ENCODE results near the gene ERAS. TPM values are rescaled to one million over a fixed set of nuclear protein-coding genes. Genes with fewer than 3 reads are reported as not detected.

The ERAS gene
- total RNA-seq, 6 donors from 2014 or later = not detected

DNA sequence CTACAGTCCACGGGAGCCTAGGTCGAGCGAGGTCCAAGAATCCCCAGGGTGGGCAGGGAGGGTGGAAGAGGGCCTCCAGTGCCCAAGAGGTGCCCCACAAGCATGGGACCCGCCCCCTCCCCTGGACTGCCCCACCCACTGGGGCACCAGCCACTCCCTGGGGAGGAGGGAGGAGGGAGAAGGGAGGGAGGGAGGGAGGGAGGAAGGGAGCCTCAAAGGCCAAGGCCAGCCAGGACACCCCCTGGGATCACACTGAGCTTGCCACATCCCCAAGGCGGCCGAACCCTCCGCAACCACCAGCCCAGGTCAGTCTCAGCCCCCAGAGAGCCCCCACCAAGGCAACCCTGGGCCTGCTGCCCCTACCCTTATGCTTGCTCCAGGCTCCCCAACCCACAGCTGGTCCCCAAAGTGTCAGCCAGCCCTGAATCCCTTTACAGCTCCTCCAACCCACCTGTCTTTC is 39.9 kb upstream of the ERAS start, which contains the start of gene GATA1:
Gene GATA1 (plus strand): TSS at position 250 of the 460 bp plus-strand sequence. CDS start 4,520 bp downstream, outside the sequence.
- no peak within 1 kb of the TSS for H3K27ac ChIP-seq
- H3K9me3 ChIP-seq = no peaks in the 10 kb centered on the region
- DNase-seq = no peak
- no peak for ATAC-seq (ENCODE audit: low FRiP score in 2 of 2)
- no peak within 1 kb of the TSS for H3K4me3 ChIP-seq
- H3K4me1 ChIP-seq = no peaks in the 10 kb centered on the region
- WGBS, 2 donors = 75% methylated on average over 6 of the region's 7 CpGs; no CpG with 5 or more reads in 1 of the 2 donors
- no peaks in the 10 kb centered on the region for H3K36me3 ChIP-seq
- TF ChIP-seq POLR2AphosphoS5 (IDR thresholded peaks at IDR 0.05) = no peak
- TF ChIP-seq, protein P1, sequence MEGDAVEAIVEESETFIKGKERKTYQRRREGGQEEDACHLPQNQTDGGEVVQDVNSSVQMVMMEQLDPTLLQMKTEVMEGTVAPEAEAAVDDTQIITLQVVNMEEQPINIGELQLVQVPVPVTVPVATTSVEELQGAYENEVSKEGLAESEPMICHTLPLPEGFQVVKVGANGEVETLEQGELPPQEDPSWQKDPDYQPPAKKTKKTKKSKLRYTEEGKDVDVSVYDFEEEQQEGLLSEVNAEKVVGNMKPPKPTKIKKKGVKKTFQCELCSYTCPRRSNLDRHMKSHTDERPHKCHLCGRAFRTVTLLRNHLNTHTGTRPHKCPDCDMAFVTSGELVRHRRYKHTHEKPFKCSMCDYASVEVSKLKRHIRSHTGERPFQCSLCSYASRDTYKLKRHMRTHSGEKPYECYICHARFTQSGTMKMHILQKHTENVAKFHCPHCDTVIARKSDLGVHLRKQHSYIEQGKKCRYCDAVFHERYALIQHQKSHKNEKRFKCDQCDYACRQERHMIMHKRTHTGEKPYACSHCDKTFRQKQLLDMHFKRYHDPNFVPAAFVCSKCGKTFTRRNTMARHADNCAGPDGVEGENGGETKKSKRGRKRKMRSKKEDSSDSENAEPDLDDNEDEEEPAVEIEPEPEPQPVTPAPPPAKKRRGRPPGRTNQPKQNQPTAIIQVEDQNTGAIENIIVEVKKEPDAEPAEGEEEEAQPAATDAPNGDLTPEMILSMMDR (IDR thresholded peaks at IDR 0.05) = no peak
- TF ChIP-seq EP300 (IDR thresholded peaks at IDR 0.05) = no peak
- TF ChIP-seq POLR2A (IDR thresholded peaks at IDR 0.05) = no peak
- H3K27me3 ChIP-seq = no peaks in the 10 kb centered on the region

- TF ChIP-seq, protein P1 (IDR thresholded peaks at IDR 0.05) = no peak
- TF ChIP-seq POLR2AphosphoS5 (IDR thresholded peaks at IDR 0.05) (no peak), EP300 (IDR thresholded peaks at IDR 0.05) (no peak), POLR2A (IDR thresholded peaks at IDR 0.05) (no peak)
- WGBS, 2 donors = 60 to 81% methylated on average over 6 of the region's 6 CpGs
- H3K27me3 ChIP-seq = no peaks in the 10 kb centered on the region
- no peak overlapping the region for H3K4me3 ChIP-seq
- DNase-seq = no peak
- H3K36me3 ChIP-seq = no peaks in the 10 kb centered on the region
- ATAC-seq (ENCODE audit: low FRiP score in 2 of 2) = no peak
- H3K9me3 ChIP-seq = no peaks in the 10 kb centered on the region
- no peak overlapping the region for H3K27ac ChIP-seq
- no peaks in the 10 kb centered on the region for H3K4me1 ChIP-seq
These were observed 39.3 kb upstream of the ERAS start for GRCh38 chrX:48786825-48787504.

DNA sequence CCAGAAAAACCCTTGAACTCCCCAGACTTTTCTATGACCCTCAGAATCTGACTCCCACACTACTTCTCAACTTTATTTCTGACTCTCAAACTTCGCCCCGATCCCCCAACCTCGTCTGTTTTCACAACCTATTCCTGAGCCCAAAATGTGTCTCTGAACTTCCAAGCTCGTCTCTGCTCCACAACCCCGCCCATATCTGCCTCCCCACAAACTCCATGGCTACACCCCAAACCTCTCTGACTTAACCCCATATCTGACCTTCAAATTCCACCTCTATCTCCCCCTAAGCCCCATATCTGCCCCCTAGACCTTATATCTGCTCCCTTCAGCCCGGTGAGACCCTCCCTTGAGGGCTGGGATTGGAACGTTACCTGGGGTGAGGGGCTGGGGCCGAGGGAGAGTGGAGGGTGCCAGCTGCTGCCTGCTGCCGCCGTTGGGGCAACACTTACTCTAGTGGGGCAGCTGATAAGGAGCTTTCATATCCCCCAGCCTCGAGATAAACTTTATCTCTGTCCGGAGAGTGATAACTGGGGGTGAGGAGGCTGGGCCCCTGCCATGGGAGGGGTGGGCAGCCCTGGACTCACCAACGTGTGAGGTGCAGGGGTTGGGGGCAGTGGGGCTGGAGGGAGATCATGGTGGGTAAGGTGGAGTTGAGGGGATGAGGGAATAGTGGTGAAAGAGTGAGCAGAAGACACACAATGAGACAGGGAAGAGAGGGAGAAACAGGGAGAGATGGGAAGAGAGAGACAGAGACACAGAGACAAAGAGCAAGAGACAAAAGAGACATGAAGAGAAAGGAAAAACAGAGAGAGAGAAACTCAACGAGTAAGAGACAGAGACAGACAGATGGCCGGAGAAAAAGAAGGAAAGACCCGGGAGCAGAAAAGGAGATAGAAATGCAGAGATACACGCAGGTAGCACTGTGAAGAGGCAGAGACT is 38.5 kb upstream of the ERAS start:
- DNase-seq (no peak), ATAC-seq (ENCODE audit: low FRiP score in 2 of 2) (no peak)
- Histone ChIP-seq H3K27ac (no peak overlapping the region), H3K36me3 (no peaks in the 10 kb centered on the region), H3K27me3 (no peaks in the 10 kb centered on the region), H3K4me3 (no peak overlapping the region), H3K4me1 (no peaks in the 10 kb centered on the region), H3K9me3 (no peaks in the 10 kb centered on the region)
- no peak for TF ChIP-seq EP300 (IDR thresholded peaks at IDR 0.05)
- TF ChIP-seq POLR2A (IDR thresholded peaks at IDR 0.05) = no peak
- TF ChIP-seq, protein P1 (IDR thresholded peaks at IDR 0.05) = no peak
- TF ChIP-seq POLR2AphosphoS5 (IDR thresholded peaks at IDR 0.05) = no peak
- WGBS, 2 donors = 53 to 66% methylated on average over 11 to 17 of the region's 17 CpGs

DNA sequence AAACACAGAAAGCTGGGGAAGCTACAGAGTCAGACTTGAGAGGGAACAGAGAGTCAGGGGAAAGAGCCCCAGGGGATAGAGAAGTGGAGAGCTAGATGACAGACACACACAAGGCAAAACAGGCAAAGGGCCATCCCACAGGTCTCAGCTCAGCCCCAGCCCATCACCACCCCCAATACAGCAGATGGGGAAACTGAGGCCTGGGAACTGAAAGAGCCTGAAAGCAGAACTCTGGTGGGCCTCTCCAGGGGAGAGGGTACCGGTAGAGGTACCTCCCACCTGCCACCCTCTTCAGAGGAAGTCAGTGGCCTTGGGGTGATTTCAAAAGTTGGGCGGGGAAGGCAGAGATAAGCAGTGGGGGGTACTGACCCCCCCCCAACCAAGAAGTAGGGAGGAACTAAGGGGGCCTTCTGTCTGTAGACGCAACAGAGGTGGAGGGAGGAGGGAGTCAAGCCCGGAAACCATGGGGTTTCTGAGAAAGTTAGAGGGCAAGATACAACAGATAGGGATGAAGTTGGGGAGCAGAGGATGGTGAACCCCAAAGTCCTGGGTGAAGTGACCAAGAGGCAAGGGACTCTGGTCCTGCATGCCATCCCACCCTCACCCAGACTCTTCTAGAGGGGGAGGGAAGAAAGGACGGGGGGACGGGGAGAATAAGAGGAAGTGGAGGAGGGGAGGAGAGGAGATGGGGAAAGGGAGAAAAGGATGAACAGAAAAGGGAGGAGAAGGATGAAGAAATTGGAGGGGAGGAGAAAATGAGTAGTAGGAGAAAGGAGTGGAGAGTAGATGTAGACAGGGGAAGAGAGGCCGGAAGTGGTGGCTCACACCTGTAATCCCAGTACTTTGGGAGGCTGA is 36.7 kb upstream of the ERAS start:
- H3K4me1 ChIP-seq = no peaks in the 10 kb centered on the region
- 62 to 77% methylated on average over 7 of the region's 7 CpGs for WGBS, 2 donors
- DNase-seq = no peak

More for the DNA sequence above, 36.7 kb upstream of the ERAS start:
- H3K36me3 ChIP-seq = no peaks in the 10 kb centered on the region
- no peak overlapping the region for H3K27ac ChIP-seq
- TF ChIP-seq, protein P1 (IDR thresholded peaks at IDR 0.05) = no peak
- TF ChIP-seq EP300 (IDR thresholded peaks at IDR 0.05) (no peak), POLR2A (IDR thresholded peaks at IDR 0.05) (no peak), POLR2AphosphoS5 (IDR thresholded peaks at IDR 0.05) (no peak)
- H3K9me3 ChIP-seq = no peaks in the 10 kb centered on the region
- ATAC-seq (ENCODE audit: low FRiP score in 2 of 2) = no peak
- no peaks in the 10 kb centered on the region for H3K27me3 ChIP-seq
- no peak overlapping the region for H3K4me3 ChIP-seq
